Amniotic stem cell (primary cell): ENCODE data around the gene ZNF521.
"Not testable (repeated sequence)": the region's sequence is repeated elsewhere in the genome, so short reads cannot be mapped to it uniquely, and the experiment has no call there.

Experiments used
- DNase-seq: peaks from one replicate; lab custom pipeline; 2025; lab: John Stamatoyannopoulos, UW

Gene ZNF521

GRCh38 chr18:25289001-25289631, 62.9 kb downstream of the ZNF521 start:
- DNase-seq, result peak; percentile 88

- DNase-seq, result no peak
Observed at GRCh38 chr18:25288340-25288938, 63.5 kb downstream of the ZNF521 start.

- no peak for DNase-seq
Observed at GRCh38 chr18:25287106-25287505, 64.9 kb downstream of the ZNF521 start.

- no peak for DNase-seq
Observed at GRCh38 chr18:25284861-25285550, 67.0 kb downstream of the ZNF521 start.

DNA sequence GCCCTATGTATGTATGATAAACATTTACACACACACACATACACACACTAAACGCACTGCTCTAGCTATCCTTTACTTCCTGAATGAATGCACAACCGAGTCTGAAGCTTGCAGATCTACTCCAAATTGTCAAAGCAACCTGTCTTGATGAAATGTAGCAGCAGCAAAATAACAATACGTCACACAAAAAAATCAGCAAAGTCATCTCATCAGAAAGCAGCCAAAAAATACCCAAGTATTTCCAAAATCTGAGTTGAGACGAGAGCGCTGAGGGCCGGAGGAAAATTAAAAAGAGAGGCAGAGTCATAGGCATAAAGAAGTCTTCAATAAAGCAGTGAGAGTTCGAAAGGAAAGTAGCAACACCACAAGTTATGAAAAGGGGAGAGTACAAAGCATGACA, 67.7 kb downstream of the ZNF521 start:
- DNase-seq, result no peak

DNA sequence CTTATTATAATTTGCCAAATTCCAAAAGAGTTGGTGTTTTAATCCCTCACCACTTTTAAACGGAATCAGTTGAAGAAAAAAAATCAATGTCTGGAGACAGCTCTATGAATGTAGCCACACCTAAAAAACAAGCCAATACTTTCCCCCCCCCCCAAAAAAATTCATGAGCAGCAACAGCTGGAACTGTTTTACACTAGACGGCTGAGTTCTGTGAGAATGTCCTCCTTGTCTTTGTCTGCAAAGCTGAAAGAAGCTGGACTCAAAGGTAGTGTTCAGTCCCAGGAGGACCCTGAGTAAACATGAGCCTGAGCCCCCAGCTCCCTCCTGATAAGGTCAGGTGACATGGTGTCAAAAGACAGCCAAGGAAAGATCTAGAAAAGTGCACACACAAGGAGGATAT, 68.2 kb downstream of the ZNF521 start:
- no peak for DNase-seq

GRCh38 chr18:25282896-25283703, 68.9 kb downstream of the ZNF521 start:
- no peak for DNase-seq

DNA sequence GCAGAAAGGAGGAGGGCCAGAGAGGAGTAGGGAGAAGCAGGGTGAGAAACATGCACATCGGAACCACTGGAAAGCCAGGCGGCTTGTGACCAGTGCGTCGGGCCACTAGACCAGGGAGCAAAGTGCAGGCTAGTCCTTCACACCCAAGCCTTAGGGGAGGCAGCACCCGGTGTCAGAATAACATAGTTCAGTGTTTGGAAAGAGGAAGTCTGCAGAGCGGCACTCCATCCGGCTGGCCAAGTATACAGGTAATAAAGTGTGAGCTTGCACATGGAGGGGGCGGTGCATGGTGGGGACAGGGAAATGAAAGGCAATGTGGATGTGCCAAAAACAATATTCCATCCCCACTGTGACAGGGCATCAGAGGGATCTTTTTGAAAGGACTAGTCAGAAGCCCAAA, 69.7 kb downstream of the ZNF521 start:
- no peak for DNase-seq

DNA sequence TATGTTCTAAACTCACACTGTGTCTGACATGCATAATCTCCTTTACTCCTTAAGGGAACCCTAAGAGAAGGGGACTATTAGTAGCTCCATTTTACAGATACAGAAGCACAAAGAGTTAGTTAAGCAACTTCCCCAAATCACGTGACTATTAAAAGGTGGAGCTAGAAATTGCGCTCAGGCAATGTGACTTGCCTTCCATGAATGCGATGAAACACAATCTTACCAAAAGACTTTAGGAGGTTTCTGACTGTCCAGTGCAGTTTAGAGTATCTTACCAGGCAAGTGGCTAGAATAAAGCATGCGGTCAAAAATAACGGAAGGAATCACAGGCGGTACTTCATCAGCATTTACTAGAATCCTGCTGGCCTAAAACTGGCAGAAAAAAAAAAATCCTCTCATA, 70.4 kb downstream of the ZNF521 start:
- DNase-seq, result no peak

DNA sequence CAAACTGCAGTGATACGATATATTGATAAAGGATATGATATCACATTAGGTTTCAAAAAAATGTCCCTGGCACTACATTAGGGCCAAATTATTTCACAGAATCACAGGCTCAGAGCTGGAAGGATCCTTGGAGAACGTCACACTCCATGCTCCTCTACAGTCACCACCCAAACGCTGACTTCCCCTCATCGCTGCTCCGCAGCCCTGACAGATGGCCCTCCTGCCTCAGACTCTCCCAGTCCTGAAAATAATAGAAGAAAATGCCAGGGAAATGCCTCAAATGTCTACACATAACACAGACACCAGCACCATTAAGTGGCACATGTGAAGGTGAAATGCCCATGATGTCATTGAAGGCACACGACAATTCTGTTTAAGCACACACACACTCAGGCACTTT, 72.0 kb downstream of the ZNF521 start:
- no peak for DNase-seq

DNA sequence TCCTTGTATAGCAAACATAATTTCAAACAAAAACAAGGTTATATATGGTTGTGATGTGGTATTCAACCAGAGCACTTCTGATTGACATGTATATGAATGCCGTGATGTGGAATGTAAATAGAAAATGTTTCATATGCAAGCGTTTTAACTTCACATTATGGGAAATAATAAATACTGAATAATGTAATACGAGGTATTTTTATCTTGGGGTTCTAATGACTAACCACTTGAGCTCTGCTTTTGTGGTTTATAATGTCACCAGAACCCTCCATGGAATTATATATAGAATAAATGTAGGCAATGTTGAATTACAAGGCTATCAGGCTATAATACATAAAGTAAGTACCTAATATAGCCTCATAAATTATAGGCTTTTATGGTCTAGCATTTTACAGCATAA, 72.4 kb downstream of the ZNF521 start:
- no peak for DNase-seq

GRCh38 chr18:25279133-25279532, 72.8 kb downstream of the ZNF521 start:
- peak; percentile 8 for DNase-seq

DNA sequence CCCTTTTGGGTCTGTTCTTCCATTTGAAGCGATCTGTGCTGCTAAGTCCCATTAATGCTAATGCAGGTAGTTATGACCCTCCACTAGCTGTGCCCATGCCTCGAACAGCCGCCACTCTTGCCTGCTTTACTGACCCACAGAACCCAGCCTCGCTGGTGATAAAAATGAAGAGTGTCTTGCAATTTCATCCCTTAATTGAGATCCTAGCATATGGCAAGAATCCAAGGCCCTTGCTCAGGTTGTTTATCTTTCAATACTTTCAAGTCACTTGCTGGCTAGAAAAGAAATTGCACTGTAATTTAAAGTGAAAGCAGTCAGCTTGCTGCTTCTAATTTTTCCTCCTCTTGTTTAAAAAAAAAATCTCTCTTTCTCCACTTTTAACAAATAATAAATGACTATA, 73.6 kb downstream of the ZNF521 start:
- no peak for DNase-seq

DNA sequence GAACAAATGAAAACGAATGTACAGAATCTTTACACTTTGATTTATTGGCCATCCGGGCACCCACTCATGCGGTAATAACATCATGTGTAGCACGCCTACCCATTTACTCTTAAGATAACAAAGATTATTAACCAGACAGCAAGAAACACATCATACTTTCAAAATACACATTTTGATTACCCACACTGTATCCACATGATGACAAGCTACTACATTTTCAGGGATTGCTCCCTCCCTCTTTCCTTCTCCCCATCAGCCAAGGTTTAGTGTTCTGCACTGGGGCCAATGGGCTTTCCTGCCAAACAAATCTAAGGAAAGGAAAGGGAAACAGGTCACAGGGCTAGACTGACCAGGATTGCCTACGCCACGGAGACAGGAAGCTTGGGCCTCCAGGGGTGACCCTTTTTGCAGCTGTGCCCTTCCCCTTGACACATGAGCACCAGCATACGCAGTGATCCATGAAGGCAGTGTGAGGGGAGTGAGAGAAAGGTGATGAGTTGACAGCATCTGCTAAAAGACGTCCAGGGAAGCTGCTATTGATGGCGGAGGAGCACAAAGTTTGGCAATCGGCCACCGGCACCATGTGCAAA, 76.5 kb downstream of the ZNF521 start:
- DNase-seq, result no peak

DNA sequence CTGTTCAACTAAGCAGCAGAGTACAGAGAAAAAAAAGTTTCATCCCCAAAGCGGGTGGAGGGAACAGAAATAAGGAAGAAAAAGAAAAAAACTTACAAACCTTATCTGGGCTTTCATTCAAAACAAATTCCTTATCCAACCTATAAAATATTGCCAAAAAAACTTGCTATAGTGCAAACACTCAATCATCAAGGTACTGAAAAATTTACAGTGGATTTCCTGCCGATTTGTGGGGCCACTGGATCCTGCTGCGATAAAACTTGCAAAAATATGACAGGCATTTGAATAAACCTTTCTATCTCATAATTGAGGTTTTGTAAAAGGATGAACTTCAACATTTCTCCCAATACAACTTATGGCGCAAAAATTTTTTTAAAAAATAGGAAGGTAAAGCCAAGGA, 77.0 kb downstream of the ZNF521 start:
- DNase-seq, result no peak

DNA sequence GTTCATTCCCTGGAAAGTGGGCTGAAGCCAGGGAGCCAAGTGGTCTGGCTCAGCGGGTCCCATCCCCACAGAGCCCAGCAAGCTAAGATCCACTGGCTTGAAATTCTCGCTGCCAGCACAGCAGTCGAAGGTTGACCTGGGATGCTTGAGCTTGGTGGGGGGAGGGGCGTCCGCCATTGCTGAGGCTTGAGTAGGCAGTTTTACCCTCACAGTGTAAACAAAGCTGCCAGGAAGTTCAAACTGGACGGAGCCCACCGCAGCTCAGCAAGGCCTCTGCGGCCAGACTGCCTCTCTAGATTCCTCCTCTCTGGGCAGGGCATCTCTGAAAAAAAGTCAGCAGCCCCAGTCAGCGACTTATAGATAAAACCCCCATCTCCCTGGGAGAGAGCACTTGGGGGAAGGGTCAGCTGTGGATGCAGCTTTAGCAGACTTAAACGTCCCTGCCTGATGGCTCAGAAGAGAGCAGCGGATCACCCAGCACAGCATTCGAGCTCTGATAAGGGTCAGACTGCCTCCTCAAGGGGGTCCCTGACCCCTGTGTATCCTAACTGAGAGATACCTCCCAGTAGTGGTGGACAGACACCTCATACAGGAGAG, 84.9 kb downstream of the ZNF521 start:
- DNase-seq, result not testable (repeated sequence)

DNA sequence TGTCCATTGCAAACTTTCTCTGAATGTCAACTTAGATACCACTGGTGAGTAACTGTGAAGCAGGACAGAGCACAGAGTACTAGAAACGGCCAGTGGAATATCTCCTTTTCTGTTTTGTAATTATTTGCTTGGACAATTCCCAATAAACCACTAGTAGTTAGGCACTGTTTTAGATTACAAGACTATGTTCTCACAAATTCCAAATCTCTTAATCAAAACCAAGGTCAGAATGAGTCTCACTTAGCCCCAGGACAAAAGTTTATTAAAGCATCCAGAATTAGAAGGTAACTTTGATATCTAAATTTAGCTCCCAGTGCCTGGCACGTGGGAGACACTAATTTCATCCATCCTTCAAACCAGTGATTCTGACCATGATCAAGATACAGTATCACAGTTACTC, 89.0 kb downstream of the ZNF521 start:
- no peak for DNase-seq

DNA sequence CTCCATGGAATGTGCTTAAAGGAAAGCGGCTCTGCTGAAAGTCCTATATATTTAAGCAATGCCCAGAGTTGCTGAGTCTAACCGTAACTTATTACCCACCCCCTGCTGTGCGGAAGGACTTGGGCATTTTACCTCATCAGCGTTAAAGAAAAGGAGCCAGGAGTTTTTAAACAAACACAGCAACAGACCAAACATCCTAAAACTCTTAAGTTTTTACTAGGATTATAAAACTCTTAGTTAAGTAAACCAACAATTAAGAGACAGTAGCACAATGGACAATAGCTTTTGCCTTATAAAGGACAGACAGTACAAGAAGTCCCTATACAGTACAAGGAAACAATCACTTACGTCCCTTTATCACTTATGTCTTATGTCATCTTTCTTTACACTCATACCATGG, 90.2 kb downstream of the ZNF521 start:
- DNase-seq, result no peak

GRCh38 chr18:25256439-25256838, 95.5 kb downstream of the ZNF521 start:
- no peak for DNase-seq

DNA sequence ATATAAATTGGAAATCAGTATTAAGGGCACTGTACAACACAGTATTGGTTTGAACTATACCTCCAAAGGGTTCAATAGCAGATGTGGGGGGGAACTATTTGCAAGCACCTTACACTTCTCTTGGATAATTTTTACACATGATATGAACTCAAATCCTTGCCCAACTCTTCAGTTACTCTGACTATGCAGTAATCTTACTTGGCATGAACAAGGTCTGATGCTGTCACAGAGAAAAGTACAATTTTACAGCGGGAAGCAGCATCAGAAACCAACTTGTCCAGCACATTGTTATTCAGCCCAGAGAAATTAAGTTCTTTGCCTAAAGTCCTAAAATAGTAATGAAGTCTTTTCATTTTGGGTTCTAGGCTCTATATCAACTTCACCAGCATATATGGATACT, 98.2 kb downstream of the ZNF521 start:
- no peak for DNase-seq

DNA sequence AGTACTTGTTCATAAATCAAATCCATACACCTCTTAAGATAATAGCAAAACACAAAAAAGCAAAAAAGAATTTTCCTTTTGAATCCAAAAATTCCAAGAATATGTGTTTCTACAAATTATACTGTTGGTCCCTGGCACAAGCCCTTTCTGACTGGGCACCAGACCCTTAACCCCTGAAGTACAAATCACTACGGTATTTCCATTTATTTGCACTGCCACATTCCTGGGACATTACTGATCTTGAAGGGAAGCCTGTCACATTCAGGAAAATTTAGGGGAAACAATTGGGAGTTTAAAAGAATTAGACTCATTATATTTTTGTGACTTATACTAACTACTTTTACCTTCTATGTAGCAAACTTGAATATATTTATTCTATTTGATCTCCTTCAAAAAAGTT, 98.8 kb downstream of the ZNF521 start:
- no peak for DNase-seq

DNA sequence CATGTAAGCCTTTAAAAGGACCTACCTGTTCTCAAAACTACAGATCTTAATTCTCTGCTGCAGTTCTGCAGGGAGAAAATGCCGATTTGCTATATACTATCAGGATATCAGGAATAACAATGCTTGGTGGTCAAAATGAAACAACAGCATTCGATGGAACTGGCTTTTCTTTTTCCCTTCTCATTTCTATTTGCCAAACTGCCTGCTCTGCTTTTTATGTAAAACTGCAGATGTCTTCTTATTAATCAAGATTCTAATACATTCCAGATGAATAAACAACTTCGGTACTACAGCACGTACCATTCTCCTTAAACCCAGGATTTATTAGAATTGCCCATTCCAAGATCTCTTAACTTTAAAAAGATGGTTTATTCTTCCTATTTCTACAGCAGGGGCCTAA, 100.9 kb downstream of the ZNF521 start:
- no peak for DNase-seq
